Endothelial cell of hepatic sinusoid (primary cell): ENCODE measurements around the gene NPNT.
"Not testable (repeated sequence)": the region's sequence is repeated elsewhere in the genome, so short reads cannot be mapped to it uniquely, and the experiment has no call there.

Experiments
- in situ Hi-C: cut with HindIII; loops from 2 replicates; pipeline ENCODE4 v1.10.0; 2017; ENCODE audit warnings: low sequenced_read_pairs

The NPNT gene, protein sequence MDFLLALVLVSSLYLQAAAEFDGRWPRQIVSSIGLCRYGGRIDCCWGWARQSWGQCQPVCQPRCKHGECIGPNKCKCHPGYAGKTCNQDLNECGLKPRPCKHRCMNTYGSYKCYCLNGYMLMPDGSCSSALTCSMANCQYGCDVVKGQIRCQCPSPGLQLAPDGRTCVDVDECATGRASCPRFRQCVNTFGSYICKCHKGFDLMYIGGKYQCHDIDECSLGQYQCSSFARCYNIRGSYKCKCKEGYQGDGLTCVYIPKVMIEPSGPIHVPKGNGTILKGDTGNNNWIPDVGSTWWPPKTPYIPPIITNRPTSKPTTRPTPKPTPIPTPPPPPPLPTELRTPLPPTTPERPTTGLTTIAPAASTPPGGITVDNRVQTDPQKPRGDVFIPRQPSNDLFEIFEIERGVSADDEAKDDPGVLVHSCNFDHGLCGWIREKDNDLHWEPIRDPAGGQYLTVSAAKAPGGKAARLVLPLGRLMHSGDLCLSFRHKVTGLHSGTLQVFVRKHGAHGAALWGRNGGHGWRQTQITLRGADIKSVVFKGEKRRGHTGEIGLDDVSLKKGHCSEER

DNA sequence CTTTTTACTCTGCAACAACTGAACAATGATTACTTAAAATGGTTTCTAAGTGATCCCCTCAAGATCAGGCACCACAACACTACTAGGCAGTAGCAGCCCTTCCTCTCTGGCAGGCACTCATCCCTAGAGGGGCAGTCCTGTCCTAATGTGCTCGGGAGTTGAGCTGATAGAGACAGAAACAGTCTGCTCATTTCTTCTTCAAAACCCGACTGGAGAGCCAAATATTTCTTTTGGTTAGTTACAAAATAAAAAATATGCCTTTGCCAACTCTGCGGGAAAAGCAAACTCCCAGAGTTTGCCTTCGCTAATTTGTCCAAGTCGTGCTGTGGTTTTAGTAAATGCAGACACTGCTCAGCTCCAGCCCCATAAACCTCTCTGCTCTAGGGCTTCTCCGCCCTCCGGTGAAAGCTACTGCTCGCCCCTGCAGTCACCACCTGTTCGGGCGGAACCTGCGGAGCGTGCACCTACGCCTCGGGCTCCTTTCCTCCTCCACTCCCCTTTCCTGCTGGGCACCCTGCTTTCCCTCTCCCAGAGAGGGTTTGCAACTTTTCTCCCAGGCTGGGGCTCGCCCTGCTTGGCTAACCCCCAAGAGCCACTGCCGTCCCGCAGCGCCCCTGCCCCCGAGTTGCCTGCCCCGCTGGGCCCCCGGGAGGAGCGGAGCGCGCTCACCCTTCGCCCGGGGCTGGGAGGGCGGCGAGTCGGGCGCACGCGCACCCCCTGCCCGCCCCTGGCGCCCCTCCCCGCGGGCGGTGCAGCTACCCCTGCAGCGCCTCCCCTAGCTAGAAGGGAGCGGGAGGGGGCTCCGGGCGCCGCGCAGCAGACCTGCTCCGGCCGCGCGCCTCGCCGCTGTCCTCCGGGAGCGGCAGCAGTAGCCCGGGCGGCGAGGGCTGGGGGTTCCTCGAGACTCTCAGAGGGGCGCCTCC lies at the start of gene NPNT:
Gene NPNT (plus strand): TSS at position 812 of the 923 bp plus-strand sequence. CDS start 182 bp downstream, outside the sequence.
- in situ Hi-C loops: no loop called here

DNA sequence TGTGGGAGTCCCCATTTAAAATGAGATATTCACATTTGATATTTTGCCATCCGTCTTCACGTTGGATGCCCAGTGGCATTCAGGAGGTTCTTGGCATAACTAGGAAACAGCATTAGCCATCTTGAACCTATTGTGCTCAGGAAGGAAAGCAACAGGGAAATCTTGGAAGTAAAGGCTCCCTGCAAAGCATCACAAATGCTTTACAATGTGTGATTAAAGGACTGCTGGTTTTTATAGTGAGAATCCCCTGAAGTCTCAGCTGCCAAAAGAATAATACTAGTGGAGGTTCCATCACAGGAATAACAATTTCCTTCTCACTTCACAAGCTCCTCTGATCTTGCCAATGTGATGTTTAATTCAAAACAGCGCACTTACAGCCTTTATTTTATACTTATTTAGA lies 49.7 kb upstream of the NPNT start:
- in situ Hi-C loops: no loop called here

DNA sequence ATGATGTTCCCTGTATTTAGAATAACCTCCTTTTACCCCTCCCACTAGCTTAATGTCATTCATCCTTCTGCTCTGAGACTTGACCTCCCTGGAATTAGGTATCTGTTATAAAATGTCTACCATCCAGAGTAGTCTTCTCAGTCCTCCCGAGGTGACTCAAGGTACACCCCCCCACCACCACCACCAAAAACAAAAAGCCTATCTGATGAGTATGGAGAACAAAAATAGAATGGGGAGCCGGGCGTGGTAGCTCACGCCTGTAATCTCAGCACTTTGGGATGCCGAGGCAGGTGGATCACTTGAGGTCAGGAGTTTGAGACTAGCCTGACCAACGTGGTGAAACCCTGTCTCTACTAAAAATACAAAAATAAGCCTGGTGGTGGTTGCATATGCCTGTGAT lies 46.9 kb upstream of the NPNT start:
- in situ Hi-C loops: not testable (repeated sequence)

DNA sequence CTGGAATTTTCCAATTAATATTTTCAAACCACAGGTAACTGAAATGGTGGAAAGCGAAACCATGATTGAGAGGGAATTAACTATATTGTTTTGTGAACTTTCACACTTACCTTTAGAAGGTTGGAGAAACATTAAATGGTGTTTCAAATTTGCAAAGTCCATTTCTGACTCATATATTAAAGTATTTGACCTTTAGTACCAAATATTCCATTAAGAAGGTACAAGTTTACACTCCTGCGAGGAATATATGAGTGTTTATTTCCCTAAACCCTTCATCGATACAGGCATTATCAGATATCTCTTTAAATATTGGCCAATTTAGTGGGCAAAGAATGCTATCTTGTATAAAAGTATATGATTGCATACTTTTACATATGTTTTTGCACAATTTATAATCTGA lies 44.1 kb upstream of the NPNT start:
- in situ Hi-C loops: no loop called here

DNA sequence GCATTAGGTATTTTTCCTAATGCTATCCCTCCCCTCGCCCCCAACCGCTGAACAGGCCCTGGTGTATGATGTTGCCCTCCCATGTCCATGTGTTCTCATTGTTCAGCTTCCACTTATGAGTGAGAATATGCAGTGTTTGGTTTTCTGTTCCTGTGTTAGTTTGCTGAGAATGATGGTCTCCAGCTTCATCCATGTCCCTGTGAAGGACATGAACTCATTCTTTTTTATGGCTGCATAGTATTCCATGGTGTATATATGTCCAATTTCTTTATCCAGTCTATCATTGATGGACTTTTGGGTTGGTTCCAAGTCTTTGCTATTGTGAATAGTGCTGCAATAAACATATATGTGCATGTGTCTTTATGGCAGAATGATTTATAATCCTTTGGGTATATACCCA lies 43.0 kb upstream of the NPNT start:
- in situ Hi-C loops: not testable (repeated sequence)

DNA sequence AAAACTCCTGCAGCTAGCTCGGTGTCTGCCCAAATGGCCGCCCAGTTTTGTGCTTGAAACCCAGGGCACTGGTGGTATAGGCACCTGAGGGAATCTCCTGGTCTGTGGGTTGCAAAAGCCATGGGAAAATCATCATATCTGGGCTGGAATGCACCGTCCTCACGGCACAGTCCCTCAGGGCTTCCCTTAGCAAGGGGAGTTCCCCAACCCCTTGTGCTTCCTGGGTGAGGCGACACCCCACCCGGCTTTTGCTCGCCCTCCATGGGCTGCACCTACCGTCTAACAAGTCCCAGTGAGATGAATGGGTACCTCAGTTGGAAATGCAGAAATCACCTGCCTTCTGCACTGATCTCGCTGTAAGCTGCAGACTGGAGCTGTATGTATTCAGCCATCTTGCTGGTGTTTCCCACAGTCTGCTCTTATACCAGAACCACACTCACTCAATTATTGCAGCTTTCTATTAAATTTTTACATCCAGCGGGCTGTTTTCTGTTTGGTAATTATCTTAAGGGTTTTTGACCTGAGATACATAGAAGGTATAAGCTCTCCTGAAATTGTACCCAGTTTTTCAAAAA lies 36.7 kb upstream of the NPNT start:
- in situ Hi-C loops: no loop called here

DNA sequence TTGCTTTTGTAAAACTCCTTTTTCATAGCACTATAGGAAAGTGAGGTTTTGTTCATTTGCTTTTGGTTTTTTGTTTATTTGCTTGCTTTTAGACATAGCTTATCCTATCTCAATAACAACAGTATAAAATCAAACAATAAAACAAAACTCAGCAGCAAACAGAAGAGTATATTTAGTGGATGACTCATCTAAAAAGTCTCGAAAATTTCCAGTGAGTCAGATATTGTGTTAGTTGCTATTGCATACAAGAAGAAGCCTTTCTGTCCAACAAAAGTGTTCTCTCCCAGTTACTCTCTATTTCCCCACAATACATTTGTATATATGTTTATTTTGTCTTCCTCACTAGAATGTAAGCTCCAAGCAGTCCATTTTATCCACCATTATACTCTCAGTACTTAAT lies 36.0 kb upstream of the NPNT start:
- in situ Hi-C loops: no loop called here

DNA sequence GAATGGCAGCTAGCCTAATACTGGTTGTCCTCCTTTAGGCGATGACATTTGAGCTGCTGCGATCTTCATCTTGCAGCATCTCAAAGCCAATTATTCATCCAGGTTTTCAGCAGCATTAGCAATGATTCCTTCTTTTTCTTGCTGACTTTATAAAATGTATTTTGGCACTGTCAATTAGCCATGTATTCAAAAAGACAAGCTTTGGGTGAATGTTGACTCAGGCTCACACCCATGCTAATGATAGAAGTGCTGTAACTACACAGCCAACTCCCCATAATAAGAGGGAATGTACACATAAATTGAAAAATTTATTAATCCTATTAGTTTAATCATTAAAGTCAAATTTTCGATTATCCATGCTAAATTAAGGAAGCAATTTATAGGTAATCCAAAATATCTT lies 24.3 kb upstream of the NPNT start:
- in situ Hi-C loops: no loop called here

DNA sequence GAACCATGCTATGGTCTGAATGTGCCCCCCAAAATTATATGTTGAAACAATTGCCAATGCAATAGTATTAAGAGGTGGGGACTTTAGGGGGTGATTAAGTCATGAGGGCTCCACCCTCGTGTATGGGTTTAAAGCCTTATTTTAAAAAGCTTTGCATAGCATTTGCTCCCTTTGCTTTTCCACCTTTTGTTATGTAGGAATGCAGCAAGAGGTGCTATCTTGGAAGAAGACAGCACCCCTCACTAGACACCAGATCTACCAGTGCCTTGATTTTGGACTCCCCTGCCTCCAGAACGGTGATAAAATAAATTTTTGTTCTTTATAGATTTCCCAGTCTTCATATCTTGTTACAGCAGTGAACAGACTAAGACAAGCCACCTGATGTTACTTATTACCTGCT lies 23.3 kb upstream of the NPNT start:
- in situ Hi-C loops: no loop called here

DNA sequence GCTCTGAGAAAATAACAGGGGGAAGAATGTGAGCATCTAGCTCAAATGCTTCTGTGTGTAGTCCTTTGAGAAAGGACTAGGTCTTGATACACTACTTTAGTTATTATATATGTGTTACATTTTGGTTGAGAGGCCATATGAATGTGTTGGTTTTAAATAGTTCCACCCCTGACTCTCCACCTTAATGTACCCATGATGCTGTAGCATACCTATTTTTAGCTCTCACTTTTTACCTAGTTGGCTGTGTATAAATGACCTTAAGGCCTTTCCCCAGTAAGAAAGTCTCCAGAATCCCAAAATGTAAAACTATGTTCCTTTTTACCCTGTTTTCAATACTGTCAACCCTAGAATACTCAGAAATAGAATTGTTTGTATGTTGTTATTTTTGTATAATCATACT lies 20.0 kb upstream of the NPNT start:
- in situ Hi-C loops: no loop called here

DNA sequence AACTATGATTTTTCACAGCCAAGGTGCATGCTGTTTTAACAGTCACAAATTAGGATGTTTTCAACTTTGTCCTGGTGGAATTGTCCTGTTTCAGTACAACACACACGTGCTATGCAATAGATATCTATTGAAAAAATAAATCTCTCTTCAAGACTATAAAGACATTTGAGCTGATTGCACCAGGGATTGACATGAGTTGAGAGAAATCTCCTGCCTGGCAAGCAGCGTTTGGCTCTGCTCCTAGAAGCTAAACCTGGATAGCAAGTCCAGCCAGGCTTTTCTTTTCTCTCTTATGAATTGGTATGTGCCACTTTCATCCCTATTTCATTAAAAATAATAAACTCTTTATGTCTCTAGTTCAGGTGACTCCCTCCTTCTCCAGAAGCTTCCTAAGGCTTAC lies 16.6 kb upstream of the NPNT start:
- in situ Hi-C loops: no loop called here

DNA sequence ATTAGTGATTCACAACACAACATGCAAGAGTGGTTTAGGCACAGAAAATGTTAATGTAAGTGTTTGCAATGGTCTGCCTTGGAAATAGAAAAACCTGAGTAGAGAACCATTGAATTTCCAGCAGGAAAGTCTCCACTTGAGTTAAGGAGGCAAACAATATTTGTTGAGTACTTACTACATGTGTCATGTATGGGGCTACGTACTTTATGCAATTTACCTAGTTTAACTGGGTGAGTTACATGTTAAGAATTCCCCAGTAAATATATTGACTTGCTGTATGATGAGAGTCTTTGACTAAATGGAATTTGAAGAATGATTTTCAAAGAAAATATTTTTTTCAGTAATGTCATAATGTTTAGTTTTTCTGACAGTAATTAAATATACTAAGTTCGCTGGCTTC lies 7.8 kb upstream of the NPNT start:
- in situ Hi-C loops: no loop called here

DNA sequence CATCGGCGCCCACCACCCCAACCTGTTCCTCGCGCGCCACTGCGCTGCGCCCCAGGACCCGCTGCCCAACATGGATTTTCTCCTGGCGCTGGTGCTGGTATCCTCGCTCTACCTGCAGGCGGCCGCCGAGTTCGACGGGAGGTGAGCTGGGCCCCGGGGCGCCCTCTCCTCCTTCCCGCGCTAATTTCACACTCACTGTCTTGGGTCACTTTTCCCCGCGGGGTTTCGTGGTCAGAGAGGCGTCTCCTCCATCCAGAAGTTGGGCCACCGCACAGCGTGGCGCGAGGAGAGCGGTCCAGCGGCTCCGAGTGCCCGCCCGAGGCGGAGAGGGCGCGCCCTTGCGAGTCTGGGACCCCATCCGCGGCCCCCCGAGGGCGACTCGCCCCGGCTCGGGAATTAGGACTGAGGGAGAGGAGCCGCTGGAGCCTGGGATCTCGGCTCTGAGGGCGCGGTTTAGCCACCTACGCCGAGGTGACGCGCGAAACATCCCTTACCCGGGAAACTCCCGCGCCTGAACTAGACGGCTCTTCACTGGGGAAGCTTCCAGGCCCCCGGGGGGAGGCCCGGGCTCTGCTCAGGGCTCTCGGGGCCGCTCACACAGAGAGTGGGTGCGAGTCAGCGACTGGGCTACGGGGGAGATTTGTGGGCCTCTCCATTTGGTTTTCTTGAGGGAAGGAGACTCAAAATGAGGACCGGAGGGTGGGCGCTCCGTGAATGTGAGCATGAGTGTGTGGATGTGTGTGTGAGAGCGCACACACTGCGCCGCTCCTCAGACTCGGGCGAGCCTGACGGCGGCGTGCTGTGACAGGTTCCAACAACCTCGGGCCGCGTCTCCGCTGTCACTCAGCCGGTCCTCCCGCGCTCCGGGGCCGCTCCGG lies 551 bp downstream of the NPNT start:
- in situ Hi-C loops: no loop called here

DNA sequence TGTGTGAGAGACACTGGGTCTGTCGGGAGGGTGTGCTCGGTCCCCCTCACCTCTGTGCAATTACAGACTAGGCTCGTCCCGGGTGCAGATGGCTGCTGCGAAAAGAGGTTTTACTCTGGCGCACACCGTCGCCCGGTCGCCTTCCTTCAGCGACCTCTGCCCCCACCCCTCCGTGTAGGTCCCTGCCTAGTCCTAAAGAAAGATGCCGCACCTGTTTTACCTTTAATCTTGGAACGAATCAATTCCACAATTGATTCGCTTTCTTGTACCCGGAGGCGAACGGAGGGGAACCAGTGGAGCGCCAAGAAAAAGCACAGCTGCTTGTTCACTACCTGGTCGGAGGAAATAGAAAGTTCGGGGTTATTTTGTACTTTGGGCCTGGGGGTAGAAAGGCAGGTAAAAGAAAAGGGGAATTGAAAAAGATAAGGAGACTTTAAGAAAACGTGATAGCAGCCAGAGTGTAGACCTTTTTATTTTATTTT lies 1.2 kb downstream of the NPNT start:
- in situ Hi-C loops: no loop called here

DNA sequence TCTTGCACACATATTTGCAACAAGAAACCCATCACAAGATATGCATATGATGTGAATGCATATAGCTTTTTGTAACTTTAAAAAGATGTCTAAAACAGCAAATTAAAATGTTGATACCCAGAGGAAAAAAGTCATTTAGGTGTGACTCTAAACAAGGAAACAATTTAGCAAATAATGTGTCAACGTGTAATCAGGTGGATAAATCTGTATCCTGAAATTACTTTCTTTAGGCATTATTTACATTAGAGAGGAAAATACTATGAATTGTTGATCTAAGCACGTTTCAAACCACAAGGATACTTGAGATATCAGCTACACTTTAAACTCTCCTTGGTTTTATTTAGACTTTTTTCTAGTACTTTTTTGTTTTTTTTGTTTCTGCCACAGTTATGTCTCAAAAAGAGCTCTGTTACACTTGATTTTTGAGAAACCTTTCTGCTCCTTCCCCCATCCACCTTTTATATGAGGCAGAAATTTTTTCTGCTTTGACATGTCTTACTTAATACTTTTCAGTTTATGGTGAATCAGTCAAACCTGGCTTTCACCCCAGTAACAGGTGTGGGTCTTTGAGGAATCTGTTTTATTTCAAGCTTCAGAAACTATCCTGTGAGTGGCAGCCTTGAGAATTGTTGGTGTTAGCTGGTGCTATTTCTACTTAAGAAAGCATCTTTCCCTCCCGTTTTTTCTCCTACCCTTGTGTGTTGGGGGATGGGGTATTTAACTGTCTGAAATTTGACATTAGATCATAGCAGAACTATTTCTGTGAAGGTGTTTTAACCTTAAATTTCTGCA lies 1.9 kb downstream of the NPNT start:
- in situ Hi-C loops: no loop called here

DNA sequence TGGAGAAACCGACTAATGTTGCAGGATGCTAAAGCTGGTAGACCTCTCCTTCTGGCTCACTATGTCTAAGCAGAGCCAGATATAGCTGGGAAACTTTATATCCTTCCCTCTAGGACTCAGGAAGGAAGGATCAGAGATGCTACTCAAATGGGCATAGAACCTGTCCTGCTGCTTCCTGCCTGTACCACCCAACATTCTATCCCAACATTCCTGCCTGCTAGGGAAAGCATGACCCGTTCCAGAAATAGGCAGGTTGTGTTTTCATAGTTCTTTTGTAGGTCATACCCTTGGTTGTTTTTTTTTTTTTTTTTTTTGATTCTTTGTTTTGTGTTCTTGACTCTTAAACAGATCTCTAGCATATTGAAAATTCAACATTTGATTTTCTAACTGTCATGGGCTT lies 5.3 kb downstream of the NPNT start:
- in situ Hi-C loops: no loop called here

DNA sequence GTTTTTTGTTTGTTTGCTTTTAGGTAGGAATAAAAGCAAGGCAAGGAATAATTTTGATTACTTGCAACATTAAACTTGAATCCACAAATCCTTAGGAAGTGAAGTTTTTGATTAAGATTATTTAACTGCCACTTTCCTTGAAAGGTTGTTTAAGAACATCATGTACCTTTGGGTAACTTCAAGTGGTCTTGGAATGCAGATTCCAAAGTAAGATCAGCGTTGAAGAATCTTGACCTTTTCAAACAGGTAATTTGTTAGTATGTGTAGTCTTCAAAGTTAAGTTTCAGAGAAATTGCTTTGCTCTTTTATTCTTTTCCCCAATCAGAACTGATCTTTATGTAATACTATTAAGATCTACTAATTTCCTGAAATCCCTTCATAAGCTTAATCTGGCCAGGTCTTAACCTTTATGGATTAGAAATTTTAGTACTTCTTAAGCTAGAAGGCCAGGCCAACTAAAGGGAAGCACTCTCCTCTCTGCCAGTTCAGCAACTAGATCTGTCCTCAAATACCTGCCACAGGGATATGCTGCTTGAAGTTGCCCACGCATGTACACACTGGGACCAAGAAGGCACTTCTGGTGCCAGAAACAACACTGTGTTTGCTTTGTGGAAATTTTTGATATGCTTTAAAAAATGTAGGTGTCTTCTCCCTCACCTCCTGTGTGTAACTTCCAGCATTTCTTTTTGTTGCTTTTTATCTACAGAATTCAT lies 7.4 kb downstream of the NPNT start:
- in situ Hi-C loops: no loop called here

DNA sequence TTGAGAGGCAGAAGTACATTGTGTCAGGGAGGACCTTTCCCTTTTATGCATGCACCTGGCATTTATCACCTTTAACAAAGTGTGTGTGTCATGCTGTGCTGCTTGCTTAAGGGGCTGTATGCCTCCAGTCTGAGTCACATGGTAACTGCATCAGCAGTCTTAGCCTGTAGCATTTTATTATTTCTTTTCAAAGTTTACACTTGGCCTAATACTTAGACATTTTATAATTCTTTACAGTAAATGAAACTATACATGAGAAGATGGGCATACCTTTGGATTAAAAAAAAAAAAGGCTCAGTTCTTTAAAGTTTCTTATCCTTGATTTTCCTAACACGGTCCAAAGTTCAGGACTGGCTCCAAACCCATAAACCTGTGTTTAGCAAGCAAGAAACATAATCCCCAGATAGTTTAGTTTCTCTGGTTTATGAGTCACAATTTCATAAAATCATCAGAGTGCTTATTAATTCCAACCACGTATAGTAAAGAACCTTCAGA lies 14.6 kb downstream of the NPNT start:
- in situ Hi-C loops: no loop called here

DNA sequence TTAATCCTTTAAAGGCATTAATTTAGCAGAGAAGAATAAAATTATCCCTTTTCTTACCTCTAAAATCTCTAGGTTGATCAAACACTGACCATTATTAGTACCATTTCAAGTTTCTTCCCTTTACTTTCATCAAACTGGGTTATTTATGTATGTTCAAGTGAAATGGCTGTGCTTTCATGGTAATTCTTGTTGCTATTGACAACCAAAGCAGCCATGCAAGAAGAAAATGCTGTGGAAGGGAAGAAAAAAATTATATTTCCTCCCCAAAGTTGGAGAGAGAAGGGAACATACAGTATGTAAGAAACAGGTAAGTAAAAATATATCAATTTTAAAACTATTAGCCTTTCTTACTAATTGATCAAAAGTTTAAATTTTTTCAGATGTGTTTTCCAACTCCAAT lies 16.2 kb downstream of the NPNT start:
- in situ Hi-C loops: no loop called here
